Immature natural killer cell (primary cell): ENCODE measurements around the gene ZNF132. TPM values are rescaled to one million over a fixed set of nuclear protein-coding genes. Genes with fewer than 3 reads are reported as not detected.
"Not testable (repeated sequence)": the region's sequence is repeated elsewhere in the genome, so short reads cannot be mapped to it uniquely, and the experiment has no call there.

ENCODE experiments used
- DNase-seq, 3 donors: peaks; one replicate each; pipeline ENCODE4 v3.0.0; 2022; ENCODE audit warnings: mixed read lengths in 1 of 3
- H3K27ac Mint-ChIP-seq, 6 donors: one replicate each; pipeline ENCODE4 v1.8.0; 2020; ENCODE audit warnings: mixed read lengths in 6 of 6, mild to moderate bottlenecking in 5 of 6, inconsistent platforms in 4 of 6, moderate library complexity in 3 of 6
- H3K27me3 Mint-ChIP-seq, 3 donors: one replicate each; pipeline ENCODE4 v1.8.0; 2020 to 2021; ENCODE audit warnings: low read depth in 3 of 3, mild to moderate bottlenecking in 3 of 3, mixed read lengths in 3 of 3, moderate library complexity in 3 of 3, inconsistent platforms in 1 of 3
- H3K36me3 Mint-ChIP-seq, 3 donors: one replicate each; pipeline ENCODE4 v1.8.0; 2020; ENCODE audit warnings: mixed read lengths in 3 of 3, inconsistent platforms in 2 of 3, mild to moderate bottlenecking in 2 of 3
- H3K4me1 Mint-ChIP-seq, 2 donors: one replicate each; pipeline ENCODE4 v1.8.0; 2020; ENCODE audit warnings: inconsistent platforms in 2 of 2, mild to moderate bottlenecking in 2 of 2, mixed read lengths in 2 of 2, moderate library complexity in 1 of 2
- H3K4me3 Mint-ChIP-seq, 5 donors: one replicate each; pipeline ENCODE4 v1.8.0; 2020; ENCODE audit warnings: mild to moderate bottlenecking in 5 of 5, mixed read lengths in 5 of 5, inconsistent platforms in 3 of 5, moderate library complexity in 3 of 5
- H3K9me3 Mint-ChIP-seq, 6 donors: one replicate each; pipeline ENCODE4 v1.8.0; 2020; ENCODE audit warnings: mild to moderate bottlenecking in 6 of 6, mixed read lengths in 6 of 6, inconsistent platforms in 4 of 6, moderate library complexity in 3 of 6
- polyA plus RNA-seq, 3 donors: library from polyadenylated mRNA; unstranded; fragments of 300-500 nt; fragmentation: Illumina TruSeq; gene quantifications; one replicate each; pipeline ENCODE4 v1.2.3, GENCODE V29; 2021

ZNF132 gene
- polyA plus RNA-seq, 3 donors from 2014 or later = 0.60 to 1.2 TPM; not detected in 1

DNA sequence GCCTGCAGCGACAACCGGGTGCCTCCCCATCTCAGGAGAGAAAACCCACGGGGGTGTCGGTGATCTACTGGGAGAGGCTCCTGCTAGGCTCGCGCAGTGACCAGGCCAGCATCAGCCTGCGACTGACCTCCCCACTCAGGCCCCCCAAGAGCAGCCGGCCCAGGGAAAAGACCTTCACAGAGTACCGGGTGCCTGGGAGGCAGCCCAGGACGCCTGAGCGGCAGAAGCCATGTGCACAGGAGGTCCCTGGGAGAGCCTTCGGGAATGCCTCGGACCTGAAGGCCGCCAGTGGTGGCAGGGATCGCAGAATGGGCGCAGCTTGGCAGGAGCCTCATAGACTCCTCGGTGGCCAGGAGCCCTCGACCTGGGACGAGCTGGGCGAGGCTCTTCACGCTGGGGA is 15.4 kb upstream of the ZNF132 start:
- Mint-ChIP-seq H3K27ac (no peak overlapping the region), H3K9me3 (peaks cover 0 to 2% (median 0%) of the 10 kb centered on the region in 6 donors), H3K27me3 (peaks cover 4 to 6% (median 5%) of the 10 kb centered on the region in 3 donors), H3K4me1 (peaks cover 18 to 25% of the 10 kb centered on the region in 2 donors), H3K36me3 (peaks cover 7 to 18% (median 7%) of the 10 kb centered on the region in 3 donors), H3K4me3 (no peak overlapping the region)
- no peak for DNase-seq

DNA sequence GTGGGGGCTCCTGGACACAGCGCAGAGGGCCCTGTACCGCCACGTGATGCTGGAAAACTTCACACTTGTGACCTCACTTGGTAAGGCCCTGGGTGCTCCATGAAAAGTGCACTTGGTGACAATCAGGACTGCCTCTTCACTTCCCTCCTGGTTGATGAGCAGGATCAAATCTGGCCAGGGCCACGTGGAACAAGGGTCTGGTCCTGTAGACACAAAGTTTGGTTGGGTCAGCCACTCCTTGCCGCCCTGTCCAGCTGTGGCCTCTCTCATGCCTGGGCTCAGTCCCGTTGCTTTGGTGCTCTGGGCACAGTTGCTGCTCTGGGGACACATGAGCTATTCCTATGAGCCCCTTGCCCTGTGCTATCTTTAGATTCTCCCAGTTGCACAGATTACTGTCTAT is 13.8 kb upstream of the ZNF132 start:
- Mint-ChIP-seq H3K4me3 (peak overlapping the region; percentile 29 to 78 (median 55)), H3K27ac (peak overlapping the region in 1 of 6 donors; percentile 30), H3K36me3 (peaks cover 7 to 14% (median 7%) of the 10 kb centered on the region in 3 donors), H3K27me3 (peaks cover 4 to 6% (median 5%) of the 10 kb centered on the region in 3 donors), H3K9me3 (peaks cover 0 to 2% (median 0%) of the 10 kb centered on the region in 6 donors), H3K4me1 (peaks cover 18 to 25% of the 10 kb centered on the region in 2 donors)
- DNase-seq = no peak

DNA sequence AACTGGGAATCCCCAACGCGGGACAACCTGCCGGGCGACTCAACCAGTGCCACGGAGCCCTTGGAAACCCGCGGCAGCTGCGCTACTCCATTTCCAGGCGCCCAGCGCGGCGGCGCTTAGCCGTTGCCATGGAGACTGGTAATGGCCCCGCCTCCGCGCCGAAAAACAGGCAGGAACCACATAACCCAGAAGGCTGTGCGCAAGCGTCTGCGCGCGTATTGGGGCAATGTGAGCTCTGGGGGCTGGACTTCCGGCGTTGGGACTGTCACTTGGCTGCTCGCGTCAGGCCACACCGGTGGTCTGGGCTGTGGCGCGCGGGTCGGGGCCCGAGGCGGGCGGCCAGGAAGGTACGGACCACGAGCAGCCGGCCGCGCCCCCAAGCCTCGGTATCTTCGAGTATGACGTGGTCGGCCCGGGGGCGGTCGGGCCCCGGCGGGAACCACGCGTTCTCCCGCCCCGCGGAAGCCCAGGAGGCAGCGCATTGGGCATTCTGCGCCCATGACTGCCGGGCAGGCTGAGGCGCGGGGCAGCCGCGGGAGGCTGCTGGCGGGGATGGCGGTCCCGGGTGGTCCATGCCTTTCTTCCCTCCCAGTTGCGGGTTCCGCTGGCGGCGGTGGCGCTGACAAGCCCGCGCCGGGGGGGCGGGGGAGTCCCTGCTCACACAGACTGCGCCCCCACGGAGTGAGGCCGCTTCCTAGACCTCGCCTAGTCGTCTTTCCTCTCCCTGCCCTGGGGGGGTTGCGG is 11.6 kb upstream of the ZNF132 start, which contains the start of gene ZNF324B:
Gene ZNF324B (plus strand): TSS at position 265 of the 744 bp plus-strand sequence. CDS start 2,080 bp downstream, outside the sequence.
- Mint-ChIP-seq H3K27me3 (peaks cover 7 to 16% (median 15%) of the 10 kb centered on the region in 3 donors), H3K4me1 (peaks cover 18 to 25% of the 10 kb centered on the region in 2 donors), H3K36me3 (peaks cover 4 to 7% (median 6%) of the 10 kb centered on the region in 3 donors), H3K27ac (peak within 1 kb of the TSS; percentile 79 to 92 (median 83)), H3K9me3 (peaks cover 0 to 8% (median 2%) of the 10 kb centered on the region in 6 donors), H3K4me3 (peak within 1 kb of the TSS; percentile 80 to 90 (median 86))
- peak; percentile 96 for DNase-seq

DNA sequence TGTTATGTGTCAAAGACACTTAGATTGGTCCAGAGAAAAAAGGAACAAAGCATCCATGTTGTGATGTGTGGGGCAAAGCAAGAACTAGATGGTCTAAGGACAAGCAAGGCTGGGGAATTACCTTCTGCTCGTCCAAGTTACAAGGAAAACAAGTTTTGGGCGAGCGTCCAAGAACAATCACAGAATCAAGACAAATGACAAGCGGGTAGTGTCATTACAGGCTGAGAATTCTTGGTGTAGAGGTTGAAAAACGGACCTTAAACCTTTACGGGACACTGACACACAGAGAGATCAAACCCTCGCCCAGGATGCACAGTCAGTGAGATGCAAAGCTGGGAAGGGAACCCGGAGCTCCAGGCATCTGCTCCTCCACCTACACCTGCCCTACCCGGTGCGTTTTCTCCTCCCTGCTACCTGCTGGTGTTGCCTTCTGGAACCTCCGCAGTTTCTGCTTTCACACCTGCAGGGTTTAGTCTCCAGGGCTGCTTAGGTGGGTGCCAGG is 11.0 kb upstream of the ZNF132 start:
- H3K36me3 Mint-ChIP-seq = peaks cover 4 to 7% (median 5%) of the 10 kb centered on the region in 3 donors
- peaks cover 7 to 19% (median 15%) of the 10 kb centered on the region in 3 donors for H3K27me3 Mint-ChIP-seq
- peak overlapping the region; percentile 79 to 92 (median 83) for H3K27ac Mint-ChIP-seq
- H3K4me1 Mint-ChIP-seq = peaks cover 18 to 25% of the 10 kb centered on the region in 2 donors
- peaks cover 0 to 8% (median 2%) of the 10 kb centered on the region in 6 donors for H3K9me3 Mint-ChIP-seq
- peak overlapping the region; percentile 80 to 90 (median 86) for H3K4me3 Mint-ChIP-seq
- no peak for DNase-seq

DNA sequence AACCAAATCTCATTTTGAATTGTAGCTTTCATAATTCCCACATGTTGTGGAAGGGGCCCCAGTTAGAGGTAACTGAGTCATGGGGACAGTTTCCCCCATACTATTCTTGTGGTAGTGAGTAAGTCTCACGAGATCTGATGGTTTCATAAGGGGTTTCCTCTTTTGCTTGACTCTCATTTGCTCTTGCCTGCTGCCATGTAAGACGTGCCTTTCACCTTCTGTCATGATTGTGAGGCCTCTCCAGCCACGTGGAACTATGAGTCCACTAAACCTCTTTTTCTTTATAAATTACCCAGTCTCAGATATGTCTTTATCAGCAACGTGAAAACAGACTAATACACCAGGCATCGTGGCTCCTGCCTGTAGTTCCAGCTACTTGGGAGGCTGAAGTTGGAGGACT is 10.0 kb upstream of the ZNF132 start:
- Mint-ChIP-seq H3K27me3 (peaks cover 7 to 19% (median 15%) of the 10 kb centered on the region in 3 donors), H3K4me1 (peaks cover 18 to 25% of the 10 kb centered on the region in 2 donors)
- H3K36me3 Mint-ChIP-seq, DNase-seq, H3K4me3 Mint-ChIP-seq, H3K9me3 Mint-ChIP-seq, H3K27ac Mint-ChIP-seq: not testable (repeated sequence)

DNA sequence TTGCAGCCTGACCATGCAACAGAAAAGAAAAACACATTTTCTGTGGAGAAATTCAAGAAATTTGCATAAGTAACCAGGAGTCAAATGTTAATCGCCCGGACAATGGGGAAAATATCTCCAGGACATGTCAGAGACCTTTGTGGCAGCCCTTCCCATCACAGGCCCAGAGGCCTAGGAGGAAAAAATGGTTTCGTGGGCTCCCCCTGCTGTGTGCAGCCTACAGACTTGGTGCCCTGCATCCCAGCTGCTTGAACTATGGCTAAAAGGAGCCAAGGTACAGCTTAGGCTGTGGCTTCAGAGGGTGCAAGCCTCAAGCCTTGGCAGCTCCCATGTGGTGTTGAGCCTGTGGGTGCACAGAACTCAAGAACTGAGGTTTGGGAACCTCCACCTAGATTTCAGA is 8.9 kb upstream of the ZNF132 start:
- Mint-ChIP-seq H3K4me1 (peaks cover 18 to 19% of the 10 kb centered on the region in 2 donors), H3K27me3 (peaks cover 7 to 21% (median 15%) of the 10 kb centered on the region in 3 donors)
- not testable (repeated sequence) for DNase-seq, H3K4me3 Mint-ChIP-seq, H3K36me3 Mint-ChIP-seq, H3K9me3 Mint-ChIP-seq, H3K27ac Mint-ChIP-seq

DNA sequence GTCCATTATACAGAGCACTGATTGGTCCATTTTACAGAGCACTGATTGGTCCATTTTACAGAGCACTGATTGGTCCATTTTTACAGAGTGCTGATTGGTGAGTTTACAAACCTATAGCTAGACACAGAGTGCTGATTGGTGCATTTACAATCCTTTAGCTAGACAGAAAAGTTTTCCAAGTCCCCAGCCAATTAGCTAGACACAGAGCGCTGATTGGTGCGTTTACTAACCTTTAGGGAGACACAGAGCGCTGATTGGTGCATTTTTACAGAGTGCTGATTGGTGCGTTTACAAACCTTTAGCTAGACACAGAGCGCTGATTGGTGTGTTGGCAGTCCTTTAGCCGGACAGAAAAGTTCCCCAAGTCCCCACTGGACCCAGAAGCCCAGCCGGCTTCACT is 3.0 kb upstream of the ZNF132 start:
- not testable (repeated sequence) for H3K27ac Mint-ChIP-seq, DNase-seq, H3K4me3 Mint-ChIP-seq
- Mint-ChIP-seq H3K9me3 (peaks cover 7 to 19% (median 14%) of the 10 kb centered on the region in 6 donors), H3K27me3 (peaks cover 9 to 24% (median 11%) of the 10 kb centered on the region in 3 donors), H3K4me1 (peaks cover 28 to 29% of the 10 kb centered on the region in 2 donors), H3K36me3 (peaks cover 10 to 15% (median 13%) of the 10 kb centered on the region in 3 donors)

DNA sequence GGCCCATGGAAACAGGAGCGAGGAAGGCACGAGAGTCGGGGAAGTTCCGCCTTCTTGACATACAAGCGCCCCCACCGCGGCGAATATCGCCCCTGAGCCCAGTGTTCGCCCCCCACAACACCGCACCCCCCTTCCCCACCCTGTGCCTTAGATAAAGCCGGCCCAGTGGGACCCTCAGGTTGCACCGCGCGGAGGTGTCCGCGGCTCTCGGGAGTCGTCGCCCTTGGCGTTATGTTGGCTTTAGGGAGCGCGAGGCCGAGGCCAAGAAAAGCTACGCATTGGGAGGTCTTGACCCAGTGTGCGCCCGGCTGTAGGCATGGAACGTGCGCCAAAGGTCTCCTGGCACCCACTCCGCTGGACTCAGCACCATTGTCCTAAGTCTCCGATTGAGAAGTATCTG is 603 bp upstream of the ZNF132 start:
- peaks cover 27 to 39% (median 34%) of the 10 kb centered on the region in 3 donors for H3K36me3 Mint-ChIP-seq
- H3K4me3 Mint-ChIP-seq = peak overlapping the region; percentile 94 to 98 (median 95)
- H3K27me3 Mint-ChIP-seq = peaks cover 7 to 15% (median 7%) of the 10 kb centered on the region in 3 donors
- peak overlapping the region; percentile 88 to 99 (median 98) for H3K27ac Mint-ChIP-seq
- peaks cover 34 to 37% of the 10 kb centered on the region in 2 donors for H3K4me1 Mint-ChIP-seq
- peaks cover 9 to 41% (median 36%) of the 10 kb centered on the region in 6 donors for H3K9me3 Mint-ChIP-seq
- no peak for DNase-seq

DNA sequence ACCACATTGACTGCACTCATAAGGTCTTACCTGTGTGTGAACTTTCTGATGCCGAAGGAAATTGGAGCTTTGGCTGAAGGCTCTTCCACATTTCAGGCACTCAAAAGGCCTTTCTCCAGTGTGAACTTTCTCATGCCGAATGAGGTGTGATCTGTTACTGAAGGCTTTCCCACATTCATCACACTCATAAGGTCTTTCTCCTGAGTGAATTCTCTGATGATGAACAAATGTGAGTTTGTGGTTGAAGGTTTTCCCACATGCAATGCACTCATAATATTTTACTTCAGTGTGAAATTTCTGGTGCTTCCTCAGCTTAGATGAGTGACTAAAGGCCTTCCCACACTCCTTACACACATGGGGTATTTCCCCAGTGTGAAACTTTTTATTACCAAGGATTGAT is 5.7 kb downstream of the ZNF132 start:
- H3K4me1 Mint-ChIP-seq = peaks cover 14% of the 10 kb centered on the region in 2 donors
- peaks cover 2 to 6% (median 2%) of the 10 kb centered on the region in 3 donors for H3K27me3 Mint-ChIP-seq
- peaks cover 45 to 91% (median 85%) of the 10 kb centered on the region in 6 donors for H3K9me3 Mint-ChIP-seq
- DNase-seq = no peak
- H3K27ac Mint-ChIP-seq = peak overlapping the region in 1 of 6 donors; percentile 29
- H3K36me3 Mint-ChIP-seq = peaks cover 40 to 58% (median 54%) of the 10 kb centered on the region in 3 donors
- H3K4me3 Mint-ChIP-seq = no peak overlapping the region

DNA sequence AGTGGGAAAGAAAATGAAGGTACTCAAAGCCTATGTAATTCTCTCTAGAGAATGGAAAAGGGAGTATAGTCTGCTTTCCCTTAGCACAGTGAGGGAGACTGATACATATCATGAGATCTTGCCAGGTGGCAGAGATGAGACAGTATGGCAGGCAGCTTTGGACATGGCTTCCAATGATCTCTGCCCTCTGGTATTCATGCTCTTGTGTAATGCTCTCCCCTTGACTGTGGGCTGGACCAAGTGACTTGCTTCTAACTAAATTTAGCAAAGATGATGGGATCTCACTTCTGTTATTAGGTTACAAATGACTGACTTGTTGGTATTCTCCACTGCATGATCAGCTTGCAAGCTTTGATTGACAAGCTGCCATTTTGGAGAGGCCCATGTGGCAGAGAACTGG is 10.2 kb downstream of the ZNF132 start:
- Mint-ChIP-seq H3K27ac (no peak overlapping the region), H3K4me3 (no peak overlapping the region), H3K9me3 (peaks cover 45 to 87% (median 57%) of the 10 kb centered on the region in 6 donors), H3K4me1 (no peaks in the 10 kb centered on the region), H3K27me3 (peaks cover 2 to 5% (median 4%) of the 10 kb centered on the region in 3 donors), H3K36me3 (peaks cover 13 to 19% (median 14%) of the 10 kb centered on the region in 3 donors)
- DNase-seq = no peak

DNA sequence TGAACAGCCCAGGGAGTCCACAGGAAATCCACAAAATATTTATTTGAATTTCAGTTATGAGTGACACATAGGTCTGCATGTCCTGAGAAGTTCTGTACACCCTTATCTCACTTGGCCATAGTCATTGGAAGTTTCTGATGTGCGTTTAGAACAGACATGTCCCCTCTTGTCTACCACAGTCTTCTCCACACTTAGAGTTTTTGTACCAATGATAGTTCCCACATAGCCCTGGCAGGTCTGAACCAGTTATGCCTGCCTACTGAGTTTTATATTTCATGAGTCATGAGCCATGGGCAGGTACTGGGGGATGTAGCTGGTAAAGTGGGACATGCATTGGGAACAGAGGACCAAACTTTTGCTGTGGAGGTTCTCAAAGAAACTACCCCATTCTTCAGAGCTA is 11.3 kb downstream of the ZNF132 start:
- Mint-ChIP-seq H3K4me3 (no peak overlapping the region), H3K9me3 (peaks cover 33 to 76% (median 48%) of the 10 kb centered on the region in 6 donors)

DNA sequence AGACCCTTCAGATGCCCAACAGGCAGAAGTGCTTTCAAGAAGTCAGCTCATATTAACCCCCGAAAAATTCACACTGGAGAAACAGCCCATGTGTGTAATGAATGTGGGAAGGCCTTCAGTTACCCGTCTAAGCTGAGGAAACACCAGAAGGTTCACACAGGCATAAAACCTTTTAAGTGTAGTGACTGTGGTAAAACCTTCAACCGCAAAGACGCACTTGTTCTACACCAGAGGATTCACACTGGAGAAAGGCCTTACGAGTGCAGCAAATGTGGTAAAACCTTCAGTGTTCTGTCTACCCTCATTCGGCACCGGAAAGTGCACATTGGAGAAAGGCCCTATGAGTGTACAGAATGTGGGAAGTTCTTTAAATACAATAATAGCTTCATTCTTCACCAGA is 22.9 kb downstream of the ZNF132 start:
- Mint-ChIP-seq H3K27me3 (peaks cover 0 to 7% (median 0%) of the 10 kb centered on the region in 3 donors), H3K9me3 (peaks cover 0 to 2% (median 0%) of the 10 kb centered on the region in 6 donors), H3K4me3 (no peak overlapping the region), H3K36me3 (peaks cover 20 to 32% (median 32%) of the 10 kb centered on the region in 3 donors), H3K4me1 (no peaks in the 10 kb centered on the region), H3K27ac (no peak overlapping the region)
- DNase-seq = no peak

More for the DNA sequence above, 11.3 kb downstream of the ZNF132 start:
- DNase-seq = no peak
- Mint-ChIP-seq H3K27ac (no peak overlapping the region), H3K36me3 (peaks cover 5 to 13% (median 8%) of the 10 kb centered on the region in 3 donors), H3K4me1 (no peaks in the 10 kb centered on the region), H3K27me3 (peaks cover 2 to 5% (median 4%) of the 10 kb centered on the region in 3 donors)

DNA sequence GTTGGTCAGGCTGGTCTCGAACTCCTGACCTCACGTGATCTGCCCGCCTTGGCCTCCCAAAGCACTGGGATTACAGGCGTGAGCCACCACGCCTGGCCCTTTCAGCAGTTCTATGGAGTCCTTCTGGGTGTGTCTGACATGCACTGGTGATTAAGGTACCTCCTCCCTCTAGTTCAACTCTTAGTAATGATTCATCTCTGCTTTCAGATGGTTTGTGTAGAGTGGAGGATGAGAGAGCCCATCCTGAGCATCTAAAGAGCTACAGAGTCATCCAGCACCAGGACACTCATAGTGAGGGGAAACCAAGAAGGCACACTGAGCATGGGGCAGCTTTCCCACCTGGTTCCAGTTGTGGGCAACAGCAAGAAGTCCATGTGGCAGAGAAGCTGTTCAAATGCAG is 23.3 kb downstream of the ZNF132 start:
- peaks cover 20 to 32% (median 32%) of the 10 kb centered on the region in 3 donors for H3K36me3 Mint-ChIP-seq
- H3K27ac Mint-ChIP-seq = no peak overlapping the region
- no peak overlapping the region for H3K4me3 Mint-ChIP-seq
- no peak for DNase-seq
- peaks cover 0 to 2% (median 0%) of the 10 kb centered on the region in 6 donors for H3K9me3 Mint-ChIP-seq
- H3K4me1 Mint-ChIP-seq = no peaks in the 10 kb centered on the region
- H3K27me3 Mint-ChIP-seq = peaks cover 0 to 7% (median 0%) of the 10 kb centered on the region in 3 donors
